NCI-H1105 treated with DMSO at 0.1 percent for 48 hours (cell line): ENCODE measurements around the gene RAP1GAP2.
A peak's percentile ranks its signal among the peaks of the same experiment; 100 is the strongest.

ENCODE experiments used
- DNase-seq: peaks from one replicate; lab custom pipeline; 2025; lab: John Stamatoyannopoulos, UW

The RAP1GAP2 gene

DNA sequence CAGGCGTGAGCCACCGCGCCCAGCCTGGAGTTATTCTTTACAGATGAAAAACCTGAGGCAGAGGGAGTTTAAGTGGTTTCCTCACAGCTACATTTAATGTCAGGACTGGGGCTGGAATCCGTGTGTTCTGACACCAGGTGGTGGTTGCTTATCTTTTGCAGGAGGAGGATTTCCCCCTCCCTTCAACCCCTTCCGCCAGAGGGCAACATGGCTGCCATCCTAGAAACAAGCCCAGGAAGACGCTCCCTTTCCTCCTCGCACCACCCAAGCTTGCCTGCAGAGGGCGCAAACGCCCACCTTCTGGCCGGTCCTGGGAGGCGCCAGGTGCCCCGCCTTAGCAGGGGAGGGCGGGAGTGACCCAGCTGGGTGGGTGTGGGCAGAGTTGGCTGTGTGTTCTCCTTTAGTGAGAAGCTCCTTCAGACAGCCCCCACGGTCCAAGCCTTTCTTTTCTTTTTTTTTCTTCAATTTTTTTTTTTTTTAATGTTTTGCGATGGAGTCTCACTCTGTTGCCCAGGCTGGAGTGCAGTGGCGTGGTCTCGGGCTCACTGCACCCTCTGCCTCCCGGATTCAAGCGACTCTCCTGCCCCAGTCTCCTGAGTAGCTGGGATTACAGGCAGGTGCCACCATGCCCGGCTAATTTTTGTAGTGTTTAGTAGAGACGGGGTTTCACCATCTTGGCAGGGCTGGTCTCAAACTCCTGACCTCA lies 9.9 kb upstream of the RAP1GAP2 start:
- peak; percentile 71 for DNase-seq

DNA sequence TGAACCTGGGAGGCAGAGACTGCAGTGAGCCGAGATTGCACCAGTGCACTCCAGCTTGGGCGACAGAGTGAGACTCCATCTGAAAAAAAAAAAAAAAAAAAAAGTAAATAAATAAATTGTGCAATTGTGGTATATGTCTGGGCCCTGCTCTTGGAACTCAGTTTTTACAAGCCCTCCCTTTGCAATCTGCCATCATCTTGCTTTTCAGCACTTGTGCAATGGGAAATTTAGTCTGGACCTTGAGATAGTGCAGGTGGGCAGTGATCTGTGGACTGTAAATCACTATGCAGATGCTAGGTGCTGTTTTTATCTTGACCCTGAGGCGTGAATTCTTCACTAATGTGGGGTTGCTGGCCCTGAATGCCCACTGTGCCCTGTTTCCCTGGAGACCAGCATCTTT lies 6.5 kb upstream of the RAP1GAP2 start:
- no peak for DNase-seq

DNA sequence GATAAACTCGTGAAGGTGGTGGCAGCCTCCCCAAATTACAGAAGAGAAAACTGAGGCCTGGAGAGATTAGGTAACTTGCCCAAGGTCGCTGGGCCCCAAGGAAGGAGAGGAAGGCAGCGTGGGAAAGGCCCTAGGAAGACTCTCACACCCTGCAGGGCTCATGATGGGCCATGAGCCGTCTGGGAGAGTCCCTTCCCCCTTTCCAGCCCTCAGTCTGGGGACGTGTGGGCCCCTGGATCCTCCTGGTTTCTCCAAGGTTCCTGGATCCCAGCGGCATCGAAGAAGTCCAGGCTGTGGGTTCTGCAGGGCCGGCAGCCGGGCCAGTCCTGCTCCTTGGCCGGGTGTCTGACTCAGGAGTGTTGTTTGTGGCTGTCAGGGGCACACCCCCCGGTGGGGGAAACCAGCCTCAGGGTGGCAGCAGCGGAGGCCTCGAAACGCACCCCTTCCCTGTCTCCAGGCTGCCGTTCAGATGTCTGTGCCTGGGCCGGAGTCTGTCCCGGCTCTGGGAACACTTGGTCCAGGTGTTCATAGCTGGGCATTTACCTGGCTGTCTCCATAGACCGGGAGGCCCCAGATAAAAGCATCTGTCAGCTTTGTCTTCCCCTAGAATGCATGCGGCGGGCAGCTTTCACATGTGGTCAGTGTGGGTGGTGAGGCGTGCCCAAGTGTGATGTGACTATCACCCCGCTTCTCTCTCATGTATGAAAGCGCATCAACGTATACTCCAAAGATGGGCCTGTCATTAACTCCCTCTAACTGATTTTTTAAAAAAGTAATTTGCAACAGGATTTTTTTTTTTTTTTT lies 3.7 kb upstream of the RAP1GAP2 start:
- DNase-seq: no peak

DNA sequence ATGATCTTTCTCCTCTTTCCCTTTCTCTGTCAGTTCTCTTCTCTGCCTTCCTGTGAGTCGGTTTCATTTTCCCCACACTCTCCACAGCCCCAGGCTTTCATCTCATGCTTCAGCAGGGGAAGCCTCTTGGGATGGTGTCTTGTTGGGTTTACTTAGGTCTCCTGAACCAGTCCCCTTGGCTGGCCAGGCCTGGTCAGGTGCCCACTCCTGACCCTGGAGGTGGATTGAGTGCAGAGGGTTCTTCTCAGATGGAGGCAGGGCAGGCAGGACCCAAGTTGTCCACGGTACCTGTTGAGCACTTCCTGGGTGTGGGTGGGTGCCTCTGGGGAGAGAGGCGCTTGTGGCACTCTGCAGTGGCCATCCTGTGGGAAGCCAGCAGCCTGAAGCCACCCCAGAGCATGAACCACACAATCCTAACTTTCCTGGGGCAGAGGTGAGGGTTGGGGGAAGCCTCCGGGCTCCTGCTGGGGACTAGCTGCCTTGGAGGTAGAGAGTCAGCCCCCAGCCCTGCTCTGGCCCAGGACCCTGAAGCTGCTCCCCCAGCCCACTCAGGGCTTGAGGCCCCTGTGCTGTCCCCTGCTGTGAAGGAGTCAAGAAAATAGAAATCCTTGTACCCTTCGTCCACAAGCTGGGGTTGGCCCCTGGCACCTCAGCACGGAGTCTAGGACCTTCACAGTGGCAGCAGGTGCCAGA lies 2.0 kb upstream of the RAP1GAP2 start:
- DNase-seq: no peak

DNA sequence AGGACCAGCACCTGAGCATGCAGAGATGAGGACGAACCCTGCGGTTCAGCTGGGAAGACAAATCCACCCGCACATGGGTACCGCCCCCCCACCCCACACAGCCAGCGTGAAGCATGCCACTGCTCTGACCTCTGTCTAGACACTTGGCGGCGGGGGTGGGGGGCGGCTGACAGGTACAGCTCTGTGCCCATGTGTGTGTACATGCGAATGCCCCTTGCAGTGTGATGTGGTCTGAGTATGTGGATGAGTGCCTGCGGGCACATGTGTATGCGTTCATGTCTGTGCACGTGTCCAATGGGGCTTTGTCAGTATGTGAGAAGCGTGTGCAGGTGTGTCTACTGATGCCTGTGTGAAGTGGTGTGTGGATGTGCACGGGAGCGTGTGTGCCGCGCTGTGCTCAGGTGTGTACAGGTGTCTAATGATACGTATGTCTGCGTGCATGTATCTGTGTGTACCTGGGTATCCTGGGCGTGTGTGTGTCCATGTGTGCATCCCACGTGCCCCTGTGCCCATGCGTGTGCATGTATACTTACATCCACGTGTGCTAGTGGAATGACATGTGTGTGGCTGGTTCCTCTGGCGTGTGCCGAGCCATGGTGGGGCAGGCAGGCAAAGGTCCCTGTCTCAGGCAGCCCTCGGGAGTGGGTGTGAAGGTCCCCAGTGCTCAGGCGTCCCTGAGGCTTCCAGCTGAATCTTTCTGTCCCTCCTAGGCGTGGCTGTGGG lies 636 bp upstream of the RAP1GAP2 start:
- no peak for DNase-seq

DNA sequence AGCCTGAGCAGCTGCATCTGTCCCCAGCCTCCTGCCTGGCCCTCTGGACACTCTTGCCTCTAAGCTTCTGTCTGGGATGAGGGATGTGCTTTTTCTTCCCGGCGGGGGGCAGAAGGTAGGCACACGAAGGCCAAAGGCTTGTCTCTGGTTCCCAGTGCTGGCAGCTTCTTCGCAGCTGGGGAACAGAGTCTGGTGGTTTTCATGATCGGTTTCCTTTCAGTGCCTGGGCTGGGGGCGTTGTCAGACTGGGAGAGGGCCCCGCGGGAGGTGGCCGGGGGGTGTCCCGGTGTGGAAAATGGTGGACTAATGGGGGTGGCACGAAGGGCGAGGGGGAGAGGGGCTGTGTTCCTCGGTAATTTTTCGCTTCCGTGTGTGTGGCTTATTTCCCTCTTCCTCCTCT lies 988 bp downstream of the RAP1GAP2 start:
- DNase-seq: no peak

DNA sequence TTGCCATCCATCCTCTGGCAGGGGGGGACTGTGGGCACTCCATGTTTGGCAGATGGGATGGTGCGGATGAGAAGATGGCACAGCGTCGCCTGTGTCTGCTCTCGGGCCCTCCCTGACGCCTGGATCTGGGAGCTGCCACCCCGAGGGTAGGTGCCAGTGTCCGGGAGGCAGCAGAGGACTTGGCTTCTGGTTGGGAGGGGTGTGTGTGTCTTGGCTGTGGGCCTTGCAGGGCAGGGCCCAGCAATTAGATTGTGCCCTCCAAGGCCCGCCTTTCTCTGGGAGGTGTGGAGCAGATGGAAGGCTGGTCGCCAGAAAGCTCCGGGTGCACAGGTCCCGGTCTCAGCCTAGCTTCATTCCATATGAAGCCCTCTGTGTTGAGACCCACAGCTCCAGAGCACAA lies 1.4 kb downstream of the RAP1GAP2 start:
- peak; percentile 29 for DNase-seq

DNA sequence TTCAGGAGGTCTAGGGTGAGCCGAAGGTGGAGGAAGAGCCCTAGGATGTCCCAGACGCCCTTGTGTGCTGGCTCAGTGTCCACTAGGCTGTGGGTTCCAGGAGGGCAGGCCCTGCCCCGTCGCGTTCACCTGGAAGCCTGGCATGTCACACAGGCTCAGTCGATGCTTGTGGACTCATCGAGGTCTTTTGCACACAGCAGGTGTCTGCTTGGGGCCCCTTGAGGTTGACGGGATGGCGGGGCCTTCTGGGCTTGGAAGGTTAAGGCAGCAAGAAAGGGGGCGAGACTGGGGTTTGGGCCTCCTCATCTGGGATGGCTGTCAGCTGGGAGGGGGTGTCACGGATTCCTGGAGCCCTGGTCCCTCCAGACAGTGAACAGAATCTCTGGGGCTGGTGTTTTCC lies 1.9 kb downstream of the RAP1GAP2 start:
- no peak for DNase-seq

DNA sequence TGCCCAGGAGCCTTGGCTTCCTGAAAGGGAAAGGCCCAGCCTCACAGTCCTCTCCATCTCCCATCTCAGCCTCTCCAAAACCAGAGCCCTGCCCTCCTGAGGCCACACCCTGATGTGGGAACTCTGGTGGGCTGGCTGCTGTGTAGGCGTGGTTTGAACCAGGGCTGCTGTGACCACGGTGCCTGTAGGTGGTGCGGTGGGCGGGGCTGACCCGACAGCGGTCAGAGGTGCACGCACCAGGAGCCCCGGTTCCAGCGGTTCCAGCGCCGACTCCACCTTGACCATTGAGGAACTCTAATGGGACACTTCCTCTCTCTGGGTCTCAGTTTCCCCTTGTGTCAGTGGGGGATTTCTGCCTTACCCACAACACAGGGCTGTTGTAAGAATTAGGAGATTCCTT lies 2.4 kb downstream of the RAP1GAP2 start:
- DNase-seq: no peak

DNA sequence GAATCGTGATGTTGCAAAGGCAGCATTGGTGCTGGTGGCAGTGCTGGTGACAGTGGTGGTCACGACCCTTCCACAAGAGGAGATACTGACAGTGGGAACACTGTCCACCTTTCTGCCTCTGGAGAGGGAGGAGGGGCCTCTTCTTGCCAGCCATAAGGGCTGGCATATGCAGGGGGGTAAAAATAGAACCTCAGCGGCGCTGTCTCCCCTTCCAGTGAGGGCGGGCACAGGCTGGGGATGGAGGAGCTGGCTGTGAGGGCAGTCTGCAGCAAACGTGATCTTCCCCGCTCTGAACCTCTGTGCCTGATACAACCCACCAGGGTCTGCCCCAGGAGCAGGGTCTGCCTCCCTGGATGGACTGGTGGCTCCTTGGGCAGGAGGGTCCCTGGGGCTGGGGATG lies 3.4 kb downstream of the RAP1GAP2 start:
- no peak for DNase-seq

DNA sequence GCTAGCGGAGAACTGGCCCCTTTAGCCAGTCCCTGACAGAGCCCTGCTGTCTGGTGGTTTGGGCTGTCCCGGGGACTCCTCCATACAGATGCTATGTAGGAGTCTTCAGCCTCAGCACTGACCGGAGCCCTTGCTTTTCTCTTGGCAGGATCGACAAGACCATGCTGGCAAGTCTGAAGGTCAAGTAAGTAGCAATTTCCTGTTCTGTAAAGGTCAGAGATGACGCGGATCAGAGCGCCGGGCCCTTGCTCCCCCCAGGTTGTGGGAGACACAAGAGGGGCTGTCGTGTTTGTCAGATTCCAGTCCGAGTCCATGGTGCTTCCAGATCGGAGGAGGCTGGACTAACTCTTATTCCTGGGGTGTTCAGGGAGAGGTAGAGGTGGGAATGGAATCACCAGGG lies 4.1 kb downstream of the RAP1GAP2 start:
- no peak for DNase-seq

DNA sequence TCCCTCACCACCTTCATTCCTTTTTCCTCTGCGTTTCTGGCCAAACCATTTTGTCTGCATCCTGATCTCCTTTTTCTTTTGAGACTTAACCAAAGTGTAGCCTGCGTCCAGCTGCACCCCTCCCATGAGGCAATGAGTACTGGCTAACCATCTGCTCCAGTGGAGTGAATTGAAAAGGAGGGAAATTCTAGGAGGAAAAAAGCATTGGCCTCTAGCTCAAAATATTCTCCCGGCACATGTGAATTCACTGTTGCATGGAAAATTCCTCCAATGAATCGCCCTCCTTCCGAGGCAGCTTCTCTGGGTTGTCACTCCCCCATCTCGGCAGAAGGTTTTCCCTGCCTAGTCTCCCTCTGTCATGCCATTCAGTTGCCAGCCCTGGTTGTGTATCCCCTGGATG lies 5.6 kb downstream of the RAP1GAP2 start:
- DNase-seq: no peak

DNA sequence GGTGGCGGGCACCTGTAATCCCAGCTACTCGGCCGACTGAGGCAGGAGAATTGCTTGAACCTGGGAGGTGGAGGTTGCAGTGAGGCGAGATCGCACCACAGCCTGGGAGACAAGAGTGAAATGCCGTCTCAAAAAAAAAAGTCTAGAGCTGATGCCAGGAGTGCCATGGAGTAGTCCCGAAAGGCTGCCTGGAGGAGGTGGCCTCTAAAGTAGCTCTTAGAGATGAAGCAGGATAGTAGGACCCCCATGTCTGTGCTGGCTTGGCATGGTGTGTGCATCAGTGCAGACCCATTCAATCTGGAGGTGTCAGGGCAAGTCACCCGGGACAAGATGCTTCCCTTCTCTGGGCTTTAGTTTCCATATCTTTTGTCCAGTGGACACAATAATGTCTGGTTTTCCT lies 6.3 kb downstream of the RAP1GAP2 start:
- DNase-seq: no peak

DNA sequence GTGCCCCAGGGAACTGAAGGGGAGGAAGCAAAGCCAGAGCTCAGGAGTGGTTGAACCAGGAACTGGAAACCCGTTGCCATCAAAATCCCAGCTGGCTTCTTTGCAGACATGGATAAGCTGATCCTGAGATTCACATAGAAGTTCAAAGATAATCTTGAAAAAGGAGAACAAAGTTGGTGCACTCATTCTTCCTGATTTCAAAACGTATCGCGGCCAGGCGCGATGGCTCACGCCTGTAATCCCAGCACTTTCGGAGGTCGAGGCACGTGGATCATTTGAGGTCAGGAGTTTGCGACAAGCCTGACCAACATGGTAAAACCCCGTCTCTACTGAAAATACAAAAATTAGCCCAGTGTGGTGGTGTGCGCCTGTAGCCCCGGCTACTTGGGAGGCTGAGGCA lies 7.1 kb downstream of the RAP1GAP2 start:
- no peak for DNase-seq

DNA sequence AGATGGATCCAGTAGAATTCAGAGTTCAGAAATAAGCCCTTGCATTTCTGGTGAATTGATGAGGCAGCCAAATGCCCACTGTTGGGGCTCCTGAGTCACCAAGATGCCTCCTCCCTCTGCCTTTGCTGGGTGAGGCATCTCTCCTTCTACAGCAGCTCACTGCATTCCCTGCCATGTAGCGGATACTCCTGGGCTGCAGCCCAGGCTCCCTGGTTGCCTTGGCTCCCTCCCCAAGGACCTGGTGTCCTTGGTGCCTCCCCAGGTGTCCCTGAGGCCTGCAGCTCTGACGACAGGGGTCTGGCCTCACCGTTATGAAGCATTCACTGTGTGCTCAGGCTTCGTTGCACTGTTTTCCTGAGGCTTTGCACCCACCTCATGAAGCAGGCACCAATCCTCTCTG lies 7.7 kb downstream of the RAP1GAP2 start:
- no peak for DNase-seq

DNA sequence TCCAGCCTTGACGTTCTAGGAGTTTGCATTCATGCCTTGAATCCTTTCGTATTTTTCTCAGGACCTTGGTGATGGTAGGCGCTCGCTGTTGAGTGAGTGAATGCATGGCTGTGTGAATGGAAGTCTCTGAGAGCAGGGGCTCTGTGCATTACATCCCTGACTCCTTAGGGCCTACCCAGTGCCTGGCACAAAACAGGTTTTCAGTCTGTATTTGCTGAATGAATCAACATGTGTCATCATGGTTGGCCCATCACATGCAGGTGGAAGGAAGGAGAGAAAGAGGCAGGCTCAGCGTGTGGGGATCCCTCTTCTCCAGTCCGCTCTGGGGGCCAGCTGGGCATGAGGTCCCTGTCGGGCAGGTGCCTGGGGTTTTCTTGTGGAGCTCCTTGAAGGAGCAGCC lies 8.7 kb downstream of the RAP1GAP2 start:
- no peak for DNase-seq

DNA sequence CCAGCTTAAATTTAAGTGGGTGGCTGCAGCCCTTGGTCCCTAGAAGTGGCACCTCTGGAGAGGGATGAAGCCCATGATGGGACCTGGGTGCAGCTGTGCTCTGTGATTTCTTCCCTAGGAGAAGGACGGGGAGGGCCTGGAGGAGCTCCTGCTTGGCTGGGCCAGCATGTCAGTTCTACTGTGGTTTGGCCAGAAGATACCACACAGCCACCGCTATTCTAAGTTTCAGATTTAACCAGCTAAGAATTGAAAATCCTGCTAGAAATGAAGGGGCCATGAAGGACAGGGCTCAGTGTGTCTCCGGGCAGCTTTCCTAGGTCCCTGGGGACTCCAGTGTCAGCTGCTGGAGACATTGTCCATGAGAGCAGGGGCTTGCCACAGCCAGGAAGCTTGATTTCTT lies 9.7 kb downstream of the RAP1GAP2 start:
- DNase-seq: no peak

DNA sequence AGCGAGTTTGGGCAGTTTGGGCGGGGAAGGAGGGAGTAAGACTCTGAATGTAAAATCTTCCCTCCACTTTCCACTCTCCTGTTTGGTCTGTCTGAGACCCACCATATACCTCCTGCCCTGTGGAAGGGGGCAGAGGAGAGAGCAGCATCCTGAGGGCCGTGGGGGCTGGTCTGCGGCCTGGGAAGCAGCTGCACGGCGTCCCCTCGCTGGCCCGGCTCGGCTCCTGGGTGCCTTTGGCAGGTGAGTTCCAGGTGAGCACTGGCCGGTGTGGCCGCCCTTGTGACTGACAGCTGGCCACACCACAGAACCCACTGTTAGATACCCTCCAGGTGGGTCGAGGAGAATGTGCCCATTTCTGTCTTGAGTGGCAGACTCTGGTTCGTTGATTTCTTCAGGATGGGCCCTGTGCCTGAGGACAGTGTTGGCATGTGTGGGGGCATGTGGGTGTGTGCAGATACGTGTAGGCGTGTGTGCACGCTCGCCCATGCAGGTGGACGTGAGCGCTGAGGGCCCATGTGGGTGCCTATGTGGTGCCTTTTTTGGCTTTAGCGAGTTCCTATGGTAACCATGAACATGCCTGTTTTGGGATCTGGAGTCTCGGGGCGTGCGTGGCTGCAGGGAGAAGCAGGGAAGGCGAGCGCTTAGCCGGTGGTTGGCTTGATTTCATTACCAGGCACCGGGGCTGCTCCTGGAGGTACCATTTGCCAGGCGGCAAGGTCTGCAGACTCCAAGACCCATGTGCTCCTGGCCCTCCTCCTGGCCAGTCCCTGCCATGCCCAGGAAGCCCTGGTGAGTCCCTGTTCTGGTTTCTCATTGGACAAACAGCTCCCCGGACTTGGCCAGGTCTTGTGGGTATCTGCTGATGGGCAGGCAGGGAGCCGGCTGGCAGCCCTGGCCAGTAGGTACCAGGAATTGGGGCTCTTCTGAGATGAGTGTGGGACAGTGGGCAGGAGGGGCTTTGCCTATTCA lies 12.4 kb downstream of the RAP1GAP2 start:
- DNase-seq: no peak

DNA sequence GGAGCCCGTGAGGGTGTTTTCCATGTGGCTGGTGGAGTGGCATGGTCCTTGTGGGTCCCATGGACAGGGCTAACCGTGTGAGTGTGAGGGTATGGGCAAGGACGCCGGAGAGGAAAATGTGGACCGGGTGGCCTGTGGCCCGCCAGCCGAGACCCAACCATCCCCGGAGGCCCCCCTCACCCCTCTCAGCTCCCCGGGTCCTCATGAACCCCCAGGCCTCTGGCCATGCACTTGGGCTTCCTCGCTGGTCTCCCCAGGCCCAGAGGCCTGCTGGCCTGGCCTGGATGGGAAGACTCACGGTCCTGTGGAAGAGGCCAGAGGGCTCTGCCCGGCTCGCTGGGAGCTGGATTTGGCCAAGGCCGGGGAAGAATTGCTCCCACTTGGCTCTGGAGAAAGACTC lies 13.1 kb downstream of the RAP1GAP2 start:
- no peak for DNase-seq

DNA sequence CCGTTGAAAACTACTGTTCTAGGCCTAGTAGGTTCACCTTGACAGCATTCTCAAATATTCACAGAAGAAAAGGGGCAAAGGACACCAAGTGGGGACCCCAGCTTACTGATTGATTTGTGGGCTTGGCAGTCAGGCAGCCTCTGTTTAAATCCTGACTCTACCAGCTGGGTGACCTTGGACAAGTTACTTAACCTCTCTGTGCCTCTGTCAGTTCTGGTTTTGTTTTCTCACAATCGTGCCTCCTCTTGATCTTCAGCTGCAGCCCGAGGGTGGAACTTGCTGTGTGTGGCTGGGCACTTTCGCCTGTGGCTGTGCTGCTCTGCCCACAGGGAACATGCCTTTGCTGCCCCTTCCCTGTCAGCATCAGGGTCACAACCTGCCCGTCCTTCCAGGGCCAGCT lies 17.8 kb downstream of the RAP1GAP2 start:
- DNase-seq: no peak
